OCI-LY3 (cell line): ENCODE data around the gene HCFC1R1.
A peak's percentile ranks its signal among the peaks of the same experiment; 100 is the strongest.

Experiments used
- H2AFZ ChIP-seq: fragments of 200-600, 300-600 bp; shearing (Covaris generic); 2 replicates; pipeline ENCODE4 v1.6.0; 2014; ENCODE audit warnings: antibody characterized with exemption, low read depth, low read length
- H3K27ac ChIP-seq: fragments of 200-600, 300-600 bp; sonication (generic); 2 replicates; pipeline ENCODE4 v1.5.1; 2014; ENCODE audit warnings: mild to moderate bottlenecking, low read length, moderate library complexity, mixed read lengths
- H3K27me3 ChIP-seq: fragments of 200-600, 300-600 bp; sonication (generic); 2 replicates; pipeline ENCODE4 v1.6.1; 2014; ENCODE audit warnings: low read depth, low read length, mixed read lengths
- H3K36me3 ChIP-seq: fragments of 200-600, 300-600 bp; sonication (generic); replicated peaks from 2 replicates; pipeline ENCODE3; 2014; ENCODE audit warnings: low read depth, low read length, mixed read lengths
- H3K4me1 ChIP-seq: fragments of 300-600, 200-600 bp; sonication (generic); 2 replicates; pipeline ENCODE4 v1.6.1; 2014; ENCODE audit warnings: low read length, mixed read lengths
- H3K4me2 ChIP-seq: fragments of 200-600, 300-600 bp; sonication (generic); 2 replicates; pipeline ENCODE4 v1.6.1; 2014; ENCODE audit warnings: low read length, mixed read lengths
- H3K4me3 ChIP-seq: fragments of 300-600, 200-600 bp; sonication (generic); 2 replicates; pipeline ENCODE4 v1.5.1; 2014; ENCODE audit warnings: antibody characterized with exemption, mild to moderate bottlenecking, low read length, moderate library complexity
- H3K79me2 ChIP-seq: fragments of 300-600, 200-600 bp; shearing (Covaris generic); 2 replicates; pipeline ENCODE4 v1.6.1; 2014; ENCODE audit warnings: mild to moderate bottlenecking, low read length, mixed read lengths
- H3K9ac ChIP-seq: fragments of 300-600, 200-600 bp; shearing (Covaris generic); 2 replicates; pipeline ENCODE4 v1.6.0; 2014; ENCODE audit warnings: mild to moderate bottlenecking, low read length, moderate library complexity
- H3K9me3 ChIP-seq: fragments of 200-600, 300-600 bp; shearing (Covaris generic); 2 replicates; pipeline ENCODE4 v1.6.1; 2014; ENCODE audit warnings: low read length, mixed read lengths; ENCODE audit not compliant: insufficient read depth
- H4K20me1 ChIP-seq: fragments of 200-600, 300-600 bp; sonication (generic); 2 replicates; pipeline ENCODE4 v1.6.1; 2016; ENCODE audit warnings: low read length, mixed read lengths; ENCODE audit not compliant: insufficient read depth
- EZH2phosphoT487 ChIP-seq: fragments of 200-600 bp; shearing (Covaris generic); IDR thresholded peaks from 2 replicates; pipeline ENCODE4 v1.6.1; 2018; ENCODE audit warnings: antibody characterized with exemption, mixed run types, low read depth
- TF ChIP-seq, protein P1 (sequence below): fragments of 200-600, 300-600 bp; sonication (generic); IDR thresholded peaks from 2 replicates; pipeline ENCODE4 v1.5.1; 2014; ENCODE audit warnings: antibody characterized with exemption, low read length, low read depth

HCFC1R1 gene

GRCh38 chr16:2979669-2980226 is 44.0 kb downstream of the HCFC1R1 start:
- Histone ChIP-seq H3K4me3 (peak overlapping the region; percentile 92), H3K36me3 (peaks cover 26% of the 10 kb centered on the region), H3K79me2 (peaks cover 29% of the 10 kb centered on the region), H4K20me1 (0 out of 2 replicates have a peak, but pooled peaks cover 3% of the 10 kb centered on the region), H2AFZ (no peak overlapping the region), H3K27me3 (no peaks in the 10 kb centered on the region), H3K4me2 (peak overlapping the region; percentile 98), H3K4me1 (peaks cover 7% of the 10 kb centered on the region), H3K27ac (peak overlapping the region; percentile 60), H3K9me3 (no peaks in the 10 kb centered on the region), H3K9ac (peak overlapping the region; percentile 93)
- no peak for TF ChIP-seq EZH2phosphoT487
- TF ChIP-seq, protein P1, sequence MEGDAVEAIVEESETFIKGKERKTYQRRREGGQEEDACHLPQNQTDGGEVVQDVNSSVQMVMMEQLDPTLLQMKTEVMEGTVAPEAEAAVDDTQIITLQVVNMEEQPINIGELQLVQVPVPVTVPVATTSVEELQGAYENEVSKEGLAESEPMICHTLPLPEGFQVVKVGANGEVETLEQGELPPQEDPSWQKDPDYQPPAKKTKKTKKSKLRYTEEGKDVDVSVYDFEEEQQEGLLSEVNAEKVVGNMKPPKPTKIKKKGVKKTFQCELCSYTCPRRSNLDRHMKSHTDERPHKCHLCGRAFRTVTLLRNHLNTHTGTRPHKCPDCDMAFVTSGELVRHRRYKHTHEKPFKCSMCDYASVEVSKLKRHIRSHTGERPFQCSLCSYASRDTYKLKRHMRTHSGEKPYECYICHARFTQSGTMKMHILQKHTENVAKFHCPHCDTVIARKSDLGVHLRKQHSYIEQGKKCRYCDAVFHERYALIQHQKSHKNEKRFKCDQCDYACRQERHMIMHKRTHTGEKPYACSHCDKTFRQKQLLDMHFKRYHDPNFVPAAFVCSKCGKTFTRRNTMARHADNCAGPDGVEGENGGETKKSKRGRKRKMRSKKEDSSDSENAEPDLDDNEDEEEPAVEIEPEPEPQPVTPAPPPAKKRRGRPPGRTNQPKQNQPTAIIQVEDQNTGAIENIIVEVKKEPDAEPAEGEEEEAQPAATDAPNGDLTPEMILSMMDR, result no peak

DNA sequence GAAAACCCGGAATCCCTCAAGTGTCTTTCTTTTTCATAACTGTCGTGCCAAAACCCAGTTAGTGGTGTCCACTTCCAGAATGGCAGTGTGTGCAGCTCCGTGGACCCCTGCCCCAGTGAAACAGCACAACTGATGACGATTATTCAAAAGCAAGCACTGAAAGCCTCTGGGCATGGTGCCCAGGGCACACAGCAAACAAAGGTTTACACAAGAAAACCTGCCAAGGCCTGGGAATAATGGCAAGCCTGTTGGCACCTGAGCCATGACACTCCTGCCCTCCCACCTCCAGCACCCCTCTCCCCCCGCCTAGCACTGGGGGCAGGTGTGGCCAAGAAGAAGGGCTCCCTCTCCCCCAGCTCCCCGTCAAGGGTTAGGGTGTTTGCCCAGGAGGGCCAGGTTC is 46.3 kb downstream of the HCFC1R1 start:
- Histone ChIP-seq H3K4me1 (peaks cover 4% of the 10 kb centered on the region; the same call in 1 of the 2 replicates), H3K79me2 (peaks cover 29% of the 10 kb centered on the region), H3K36me3 (peaks cover 41% of the 10 kb centered on the region), H3K27ac (no peak overlapping the region), H2AFZ (no peak overlapping the region), H3K9ac (no peak overlapping the region), H3K4me2 (no peak overlapping the region), H3K9me3 (no peaks in the 10 kb centered on the region), H3K27me3 (no peaks in the 10 kb centered on the region), H3K4me3 (no peak overlapping the region), H4K20me1 (peaks cover 6% of the 10 kb centered on the region)
- TF ChIP-seq, protein P1, result no peak
- TF ChIP-seq EZH2phosphoT487, result no peak

GRCh38 chr16:2976673-2977072 is 47.1 kb downstream of the HCFC1R1 start:
- no peaks in the 10 kb centered on the region for H3K9me3 ChIP-seq
- no peak overlapping the region for H3K4me3 ChIP-seq
- TF ChIP-seq EZH2phosphoT487, result no peak
- TF ChIP-seq, protein P1, result no peak
- H2AFZ ChIP-seq, result no peak overlapping the region
- peaks cover 4% of the 10 kb centered on the region; the same call in 1 of the 2 replicates for H3K4me1 ChIP-seq
- H3K27me3 ChIP-seq, result no peaks in the 10 kb centered on the region
- H3K9ac ChIP-seq, result no peak overlapping the region
- peaks cover 33% of the 10 kb centered on the region for H3K79me2 ChIP-seq
- H3K36me3 ChIP-seq, result peaks cover 47% of the 10 kb centered on the region
- H3K27ac ChIP-seq, result no peak overlapping the region
- H4K20me1 ChIP-seq, result peaks cover 13% of the 10 kb centered on the region
- no peak overlapping the region for H3K4me2 ChIP-seq

DNA sequence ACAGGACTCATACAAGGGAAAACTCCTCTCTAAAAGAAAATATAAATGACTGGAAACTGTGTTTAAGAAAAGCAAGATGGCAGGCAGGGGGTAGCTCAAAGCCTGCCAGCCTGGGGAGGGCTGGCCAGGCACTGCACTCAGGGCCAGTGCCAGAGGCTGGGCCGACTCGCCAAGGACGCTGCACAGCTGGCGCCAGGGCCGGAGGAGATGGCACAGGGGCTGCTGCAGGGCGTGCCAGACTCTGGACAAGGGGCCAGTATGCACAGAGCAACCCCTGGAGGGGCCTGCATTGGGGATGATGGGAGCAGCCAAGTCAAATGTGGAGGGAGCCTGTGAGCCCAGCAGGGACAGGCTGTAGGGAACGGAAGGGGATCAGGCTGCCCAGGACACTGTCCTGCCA is 47.5 kb downstream of the HCFC1R1 start:
- Histone ChIP-seq H3K4me1 (peaks cover 4% of the 10 kb centered on the region; the same call in 1 of the 2 replicates), H3K27ac (no peak overlapping the region), H3K4me2 (no peak overlapping the region), H3K79me2 (peaks cover 37% of the 10 kb centered on the region), H3K9me3 (no peaks in the 10 kb centered on the region), H4K20me1 (peaks cover 18% of the 10 kb centered on the region), H3K4me3 (no peak overlapping the region), H3K9ac (no peak overlapping the region), H3K36me3 (peaks cover 47% of the 10 kb centered on the region), H2AFZ (no peak overlapping the region), H3K27me3 (no peaks in the 10 kb centered on the region)
- TF ChIP-seq EZH2phosphoT487, result no peak
- TF ChIP-seq, protein P1, result no peak
